GM12892 (cell line): ENCODE results near the gene ARAP3.

Experiments
- POLR2A ChIP-seq: IDR thresholded peaks from 2 replicates; pipeline ENCODE4 v1.6.1; 2011; ENCODE audit warnings: low read depth, low read length, control low read depth
- POLR2AphosphoS5 ChIP-seq: IDR thresholded peaks from 2 replicates; pipeline ENCODE4 v1.6.1; 2011; ENCODE audit warnings: low read depth, low read length, control low read depth
- TAF1 ChIP-seq: IDR thresholded peaks from 2 replicates; pipeline ENCODE4 v1.6.1; 2011; ENCODE audit warnings: low read depth, mild to moderate bottlenecking, control low read depth, low read length, borderline replicate concordance

GRCh38 chr5:141696431-141696830 lies 14.4 kb upstream of the ARAP3 start:
- no peak for TF ChIP-seq POLR2A
- no peak for TF ChIP-seq POLR2AphosphoS5
- TF ChIP-seq TAF1, result no peak
